IMR-90 (cell line): ENCODE results near the gene COPS4. TPM values are rescaled to one million over a fixed set of nuclear protein-coding genes. Genes with fewer than 3 reads are reported as not detected.

Experiments used
- ATAC-seq: fragments of 200-7000 bp; cut with Tn5 transposase; 2 replicates; pipeline ENCODE4 v1.9.1; 2020; ENCODE audit warnings: low read depth, mild to moderate bottlenecking, moderate library complexity
- BruUV-seq: library from RNA; stranded (reverse); fragments of 400-500 nt; replicated peaks from 2 replicates; lab custom pipeline; 2021; lab: Mats Ljungman, UMichigan
- CTCF ChIA-PET: fragments of 300-600 bp; formaldehyde crosslinking; extraction: SDS; loops from one replicate; lab custom pipeline; 2021; ENCODE audit warnings: antibody characterized with exemption; lab: Yijun Ruan, JAX
- POLR2A ChIA-PET: fragments of 300-600 bp; sonication (Branson Sonifier 250); formaldehyde crosslinking; loops from one replicate; lab custom pipeline; 2022; ENCODE audit warnings: antibody characterized with exemption; ENCODE audit not compliant: unreplicated experiment; lab: Charles Lee
- DNase-seq: peaks from one replicate; pipeline ENCODE4 v3.0.0; 2013
- H2AFZ ChIP-seq: replicated peaks from 2 replicates; pipeline ENCODE3; 2013; ENCODE audit warnings: low read length, mild to moderate bottlenecking; ENCODE audit not compliant: poor library complexity
- H2AK5ac ChIP-seq: 2 replicates; pipeline ENCODE4 v1.6.1; 2013; ENCODE audit warnings: low read depth, low read length, inconsistent platforms
- H2AK9ac ChIP-seq: replicated peaks from 2 replicates; pipeline ENCODE3; 2013; ENCODE audit warnings: mild to moderate bottlenecking, low read depth, low read length, moderate library complexity; ENCODE audit not compliant: poor library complexity
- H2BK120ac ChIP-seq: 2 replicates; pipeline ENCODE4 v1.6.1; 2013; ENCODE audit warnings: low read depth, low read length, inconsistent platforms
- H2BK15ac ChIP-seq: 3 replicates; pipeline ENCODE4 v1.6.1; 2013; ENCODE audit warnings: low read depth, low read length, inconsistent platforms
- H2BK20ac ChIP-seq: 2 replicates; pipeline ENCODE4 v1.6.1; 2013; ENCODE audit warnings: low read depth, mild to moderate bottlenecking, inconsistent platforms, low read length, moderate library complexity
- H2BK5ac ChIP-seq: 2 replicates; pipeline ENCODE4 v1.6.1; 2013; ENCODE audit warnings: mild to moderate bottlenecking, low read depth, low read length, inconsistent platforms; ENCODE audit not compliant: poor library complexity, severe bottlenecking
- H3K14ac ChIP-seq: replicated peaks from 2 replicates; pipeline ENCODE4 v1.6.1; 2013; ENCODE audit warnings: low read depth, low read length, inconsistent platforms
- H3K18ac ChIP-seq: 2 replicates; pipeline ENCODE4 v1.6.1; 2013; ENCODE audit warnings: low read depth, low read length, control low read depth
- H3K23ac ChIP-seq: 2 replicates; pipeline ENCODE4 v1.6.1; 2013; ENCODE audit warnings: low read depth, low read length, inconsistent platforms
- H3K27ac ChIP-seq: 2 replicates; pipeline ENCODE4 v1.5.1; 2013; ENCODE audit warnings: mild to moderate bottlenecking, control low read depth, low read length; ENCODE audit not compliant: insufficient read depth
- H3K27me3 ChIP-seq: 2 replicates; pipeline ENCODE4 v1.6.1; 2013; ENCODE audit warnings: low read length; ENCODE audit not compliant: control insufficient read depth, insufficient read depth
- H3K36me3 ChIP-seq: 2 replicates; pipeline ENCODE4 v1.6.1; 2013; ENCODE audit warnings: low read length, mixed read lengths; ENCODE audit not compliant: control insufficient read depth, insufficient read depth
- H3K4ac ChIP-seq: 2 replicates; pipeline ENCODE4 v1.6.1; 2013; ENCODE audit warnings: low read depth, low read length, inconsistent platforms
- H3K4me1 ChIP-seq: 2 replicates; pipeline ENCODE4 v1.6.1; 2013; ENCODE audit warnings: low read length, mixed read lengths; ENCODE audit not compliant: control insufficient read depth, insufficient read depth
- H3K4me2 ChIP-seq: 2 replicates; pipeline ENCODE4 v1.6.1; 2013; ENCODE audit warnings: low read depth, mild to moderate bottlenecking, control low read depth, low read length, moderate library complexity
- H3K4me3 ChIP-seq: 2 replicates; pipeline ENCODE4 v1.5.1; 2013; ENCODE audit warnings: low read depth, mild to moderate bottlenecking, control low read depth, low read length, moderate library complexity; ENCODE audit not compliant: insufficient read depth
- H3K56ac ChIP-seq: 2 replicates; pipeline ENCODE4 v1.6.1; 2013; ENCODE audit warnings: low read length, inconsistent platforms; ENCODE audit not compliant: insufficient read depth; ENCODE audit errors: extremely low read depth
- H3K79me1 ChIP-seq, 2 experiments: 2 replicates each; pipeline ENCODE4 v1.6.1; 2013; ENCODE audit warnings: low read length in 2 of 2, inconsistent platforms in 1 of 2, low read depth in 1 of 2
- H3K9ac ChIP-seq: 2 replicates; pipeline ENCODE4 v1.6.1; 2013; ENCODE audit warnings: low read depth, low read length, control low read depth
- H3K9me1 ChIP-seq: 2 replicates; pipeline ENCODE4 v1.6.1; 2013; ENCODE audit warnings: low read length, inconsistent platforms; ENCODE audit not compliant: insufficient read depth
- H3K9me3 ChIP-seq: 2 replicates; pipeline ENCODE4 v1.6.1; 2013; ENCODE audit warnings: low read length; ENCODE audit not compliant: control insufficient read depth, insufficient read depth
- H4K20me1 ChIP-seq: 2 replicates; pipeline ENCODE4 v1.6.1; 2013; ENCODE audit warnings: low read length, inconsistent platforms; ENCODE audit not compliant: insufficient read depth
- H4K5ac ChIP-seq: 2 replicates; pipeline ENCODE4 v1.6.1; 2013; ENCODE audit warnings: mild to moderate bottlenecking, low read depth, low read length, control low read depth
- H4K8ac ChIP-seq, 2 experiments: 2 replicates each; pipeline ENCODE4 v1.6.1; 2013; ENCODE audit warnings: low read depth in 2 of 2, low read length in 2 of 2, control low read depth in 1 of 2, inconsistent platforms in 1 of 2
- H4K91ac ChIP-seq: 2 replicates; pipeline ENCODE4 v1.6.1; 2013; ENCODE audit warnings: low read depth, low read length, inconsistent platforms; ENCODE audit not compliant: insufficient read depth
- BHLHE40 ChIP-seq: fragments of 150-350 bp; IDR thresholded peaks from 2 replicates; pipeline ENCODE4 v1.6.1; 2016; ENCODE audit warnings: mild to moderate bottlenecking, low read depth, low read length
- CEBPB ChIP-seq: IDR thresholded peaks from 2 replicates; pipeline ENCODE4 v1.6.1; 2012; ENCODE audit warnings: low read depth, low read length, improper control_type of control experiment
- CHD1 ChIP-seq: IDR thresholded peaks from 2 replicates; pipeline ENCODE4 v1.6.1; 2012; ENCODE audit warnings: low read depth, low read length, improper control_type of control experiment
- FOS ChIP-seq: fragments of 150-350 bp; IDR thresholded peaks from 2 replicates; pipeline ENCODE4 v1.6.1; 2016; ENCODE audit warnings: low read depth, low read length
- MAFK ChIP-seq: IDR thresholded peaks from 2 replicates; pipeline ENCODE4 v1.6.1; 2012; ENCODE audit warnings: low read depth, low read length, improper control_type of control experiment
- MAZ ChIP-seq: IDR thresholded peaks from 2 replicates; pipeline ENCODE4 v1.6.1; 2012; ENCODE audit warnings: low read depth, mild to moderate bottlenecking, low read length, improper control_type of control experiment, moderate library complexity, borderline replicate concordance
- MXI1 ChIP-seq: IDR thresholded peaks from 2 replicates; pipeline ENCODE4 v1.6.1; 2012; ENCODE audit warnings: low read depth, mild to moderate bottlenecking, low read length, moderate library complexity, borderline replicate concordance
- NFE2L2 ChIP-seq: fragments of 150-350 bp; IDR thresholded peaks from 2 replicates; pipeline ENCODE4 v1.6.1; 2016; ENCODE audit warnings: low read depth, mild to moderate bottlenecking, low read length
- POLR2A ChIP-seq: IDR thresholded peaks from 2 replicates; pipeline ENCODE4 v1.6.1; 2012; ENCODE audit warnings: mild to moderate bottlenecking, low read depth, low read length
- RAD21 ChIP-seq: IDR thresholded peaks from 2 replicates; pipeline ENCODE4 v1.6.1; 2012; ENCODE audit warnings: low read length, improper control_type of control experiment
- RCOR1 ChIP-seq: IDR thresholded peaks from 2 replicates; pipeline ENCODE4 v1.6.1; 2012; ENCODE audit warnings: mild to moderate bottlenecking, low read length, improper control_type of control experiment; ENCODE audit not compliant: insufficient replicate concordance
- RFX5 ChIP-seq: IDR thresholded peaks from 2 replicates; pipeline ENCODE4 v1.8.0; 2012; ENCODE audit warnings: low read depth, mild to moderate bottlenecking, low read length, moderate library complexity
- SMC3 ChIP-seq: fragments of 150-350 bp; IDR thresholded peaks from 2 replicates; pipeline ENCODE4 v1.6.1; 2016; ENCODE audit warnings: low read depth, mild to moderate bottlenecking, antibody characterized with exemption, low read length, moderate library complexity
- WGBS, 2 experiments: methylation state at CpG; one replicate each; pipeline versions ENCODE4 v1.1.5 to v1.1.7; 2013; ENCODE audit warnings: missing lambda C conversion rate in 2 of 2; ENCODE audit not compliant: insufficient read length in 1 of 2; ENCODE audit errors: extremely low coverage in 2 of 2; 5-methylcytosine and 5-hydroxymethylcytosine counted together
- dilution Hi-C: fragments of 300-500 bp; cut with HindIII; formaldehyde crosslinking; loops from one replicate; pipeline ENCODE4 v1.14.3; 2018; ENCODE audit warnings: low sequenced_read_pairs; ENCODE audit not compliant: unreplicated experiment
- in situ Hi-C: fragments of 300-500 bp; cut with MboI; formaldehyde crosslinking; loops from 3 replicates; pipeline ENCODE4 v1.14.3; 2019; ENCODE audit warnings: low sequenced_read_pairs, inconsistent platforms, mixed read lengths
- intact Hi-C: fragments of 100-400 bp; cut with micrococcal nuclease; formaldehyde crosslinking; loops from 2 replicates; pipeline ENCODE4 v1.10.0; 2022
- polyA plus RNA-seq, 3 experiments: library from polyadenylated mRNA; depleted of rRNA; stranded (reverse); fragments of >200 nt; gene quantifications; 2 replicates each; pipeline ENCODE4 v1.2.3, GENCODE V29; 2012; ENCODE audit warnings: low replicate concordance in 1 of 3
- total RNA-seq: library from RNA; depleted of rRNA; stranded (reverse); fragments of >200 nt; gene quantifications from 2 replicates; pipeline ENCODE4 v1.2.3, GENCODE V29; 2012
- TF ChIP-seq, protein P1 (sequence below): fragments of 150-350 bp; IDR thresholded peaks from 2 replicates; pipeline ENCODE4 v1.6.1; 2017; ENCODE audit warnings: mild to moderate bottlenecking, antibody characterized with exemption, low read length, low read depth
- TF ChIP-seq, protein P2 (sequence below): conservative IDR thresholded peaks from 2 replicates; pipeline ENCODE4 v1.5.1; 2012; ENCODE audit warnings: mild to moderate bottlenecking, low read depth, low read length, improper control_type of control experiment
- TF ChIP-seq, protein P3 (sequence below): fragments of 150-350 bp; IDR thresholded peaks from 2 replicates; pipeline ENCODE4 v1.6.1; 2016; ENCODE audit warnings: low read depth, mild to moderate bottlenecking, low read length, moderate library complexity, borderline replicate concordance

Gene COPS4
- total and polyA plus RNA-seq, 2 of the 4 experiments (the other 2 are of a cell fraction) = 40.1 to 115 TPM

DNA sequence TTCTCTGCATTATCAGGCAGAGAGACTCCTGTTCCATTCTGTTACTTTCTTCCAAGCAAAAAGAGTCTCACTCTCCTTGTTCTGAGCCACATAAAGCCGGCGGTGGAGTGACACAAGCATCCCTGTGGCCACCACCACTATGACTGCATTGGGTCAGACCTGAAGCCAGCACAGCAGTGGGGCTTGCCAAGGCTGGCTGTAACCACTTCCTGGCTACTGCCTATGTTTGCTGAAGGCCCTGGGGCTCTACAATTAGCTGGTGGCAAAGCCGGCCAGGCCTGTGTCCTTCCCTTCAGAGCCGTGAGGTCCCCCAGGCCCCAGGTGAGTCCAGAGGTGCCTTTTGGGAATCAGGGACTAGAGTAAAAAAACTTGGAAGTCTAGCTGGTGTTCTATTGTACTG is 47.8 kb downstream of the COPS4 start:
- H3K4me1 ChIP-seq = no peaks in the 10 kb centered on the region
- no peak overlapping the region for H4K8ac ChIP-seq
- intact Hi-C loops (no loop called here), in situ Hi-C loops (no loop called here), dilution Hi-C loops (no loop called here)
- H3K36me3 ChIP-seq = 0 out of 2 replicates have a peak, but pooled peaks cover 2% of the 10 kb centered on the region
- no peaks in the 10 kb centered on the region for H3K79me1 ChIP-seq
- no peak overlapping the region for H2AFZ ChIP-seq
- no peak overlapping the region for H3K56ac ChIP-seq
- no peak overlapping the region for H3K23ac ChIP-seq
- H3K14ac ChIP-seq = no peak overlapping the region
- H4K91ac ChIP-seq = no peak overlapping the region
- H2AK9ac ChIP-seq = no peak overlapping the region
- DNase-seq (no peak), ATAC-seq (no peak)
- H3K9me3 ChIP-seq = no peaks in the 10 kb centered on the region
- H4K20me1 ChIP-seq = no peaks in the 10 kb centered on the region
- H3K18ac ChIP-seq = no peak overlapping the region
- 80% methylated on average over 2 of the region's 4 CpGs; no CpG with 5 or more reads in 1 of the 2 experiments for WGBS, 2 experiments
- no peaks in the 10 kb centered on the region for H3K27me3 ChIP-seq
- H3K9me1 ChIP-seq = 0 out of 2 replicates have a peak, but pooled peaks cover 3% of the 10 kb centered on the region
- TF ChIP-seq, protein P1, sequence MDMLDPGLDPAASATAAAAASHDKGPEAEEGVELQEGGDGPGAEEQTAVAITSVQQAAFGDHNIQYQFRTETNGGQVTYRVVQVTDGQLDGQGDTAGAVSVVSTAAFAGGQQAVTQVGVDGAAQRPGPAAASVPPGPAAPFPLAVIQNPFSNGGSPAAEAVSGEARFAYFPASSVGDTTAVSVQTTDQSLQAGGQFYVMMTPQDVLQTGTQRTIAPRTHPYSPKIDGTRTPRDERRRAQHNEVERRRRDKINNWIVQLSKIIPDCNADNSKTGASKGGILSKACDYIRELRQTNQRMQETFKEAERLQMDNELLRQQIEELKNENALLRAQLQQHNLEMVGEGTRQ = no peak
- TF ChIP-seq MAZ (no peak), SMC3 (no peak), MXI1 (no peak), FOS (no peak), CHD1 (no peak), POLR2A (no peak), NFE2L2 (no peak), BHLHE40 (no peak), RAD21 (no peak), RFX5 (no peak), RCOR1 (no peak), MAFK (no peak), CEBPB (no peak)
- TF ChIP-seq, protein P2, sequence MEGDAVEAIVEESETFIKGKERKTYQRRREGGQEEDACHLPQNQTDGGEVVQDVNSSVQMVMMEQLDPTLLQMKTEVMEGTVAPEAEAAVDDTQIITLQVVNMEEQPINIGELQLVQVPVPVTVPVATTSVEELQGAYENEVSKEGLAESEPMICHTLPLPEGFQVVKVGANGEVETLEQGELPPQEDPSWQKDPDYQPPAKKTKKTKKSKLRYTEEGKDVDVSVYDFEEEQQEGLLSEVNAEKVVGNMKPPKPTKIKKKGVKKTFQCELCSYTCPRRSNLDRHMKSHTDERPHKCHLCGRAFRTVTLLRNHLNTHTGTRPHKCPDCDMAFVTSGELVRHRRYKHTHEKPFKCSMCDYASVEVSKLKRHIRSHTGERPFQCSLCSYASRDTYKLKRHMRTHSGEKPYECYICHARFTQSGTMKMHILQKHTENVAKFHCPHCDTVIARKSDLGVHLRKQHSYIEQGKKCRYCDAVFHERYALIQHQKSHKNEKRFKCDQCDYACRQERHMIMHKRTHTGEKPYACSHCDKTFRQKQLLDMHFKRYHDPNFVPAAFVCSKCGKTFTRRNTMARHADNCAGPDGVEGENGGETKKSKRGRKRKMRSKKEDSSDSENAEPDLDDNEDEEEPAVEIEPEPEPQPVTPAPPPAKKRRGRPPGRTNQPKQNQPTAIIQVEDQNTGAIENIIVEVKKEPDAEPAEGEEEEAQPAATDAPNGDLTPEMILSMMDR = no peak
- TF ChIP-seq, protein P3, sequence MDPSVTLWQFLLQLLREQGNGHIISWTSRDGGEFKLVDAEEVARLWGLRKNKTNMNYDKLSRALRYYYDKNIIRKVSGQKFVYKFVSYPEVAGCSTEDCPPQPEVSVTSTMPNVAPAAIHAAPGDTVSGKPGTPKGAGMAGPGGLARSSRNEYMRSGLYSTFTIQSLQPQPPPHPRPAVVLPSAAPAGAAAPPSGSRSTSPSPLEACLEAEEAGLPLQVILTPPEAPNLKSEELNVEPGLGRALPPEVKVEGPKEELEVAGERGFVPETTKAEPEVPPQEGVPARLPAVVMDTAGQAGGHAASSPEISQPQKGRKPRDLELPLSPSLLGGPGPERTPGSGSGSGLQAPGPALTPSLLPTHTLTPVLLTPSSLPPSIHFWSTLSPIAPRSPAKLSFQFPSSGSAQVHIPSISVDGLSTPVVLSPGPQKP = no peak
- H2AK5ac ChIP-seq = no peak overlapping the region
- ChIA-PET CTCF (interaction anchor here (1.6 kb wide), 1 partner anchor 27 kb away, joined by 4 read pairs; no protein-coding TSS in a partner anchor), POLR2A (no interaction called here)
- H2BK5ac ChIP-seq = no peak overlapping the region
- no peak overlapping the region for H3K4me2 ChIP-seq
- H3K4ac ChIP-seq = no peak overlapping the region
- no peak overlapping the region for H3K4me3 ChIP-seq
- H4K5ac ChIP-seq = no peak overlapping the region
- no peak overlapping the region for H3K27ac ChIP-seq
- no peak overlapping the region for H2BK120ac ChIP-seq
- no peak overlapping the region for H2BK20ac ChIP-seq
- no TSS peak for BruUV-seq
- H2BK15ac ChIP-seq = no peak overlapping the region
- H3K9ac ChIP-seq = no peak overlapping the region
